Activated CD8-positive, alpha-beta T cell treated with anti-CD3 and anti-CD28 coated beads, Interleukin-2, amount 10 ng/mL, durations not matched to agents 7 days and 5 days (primary cell): ENCODE measurements around the gene IL17REL. TPM values are rescaled to one million over a fixed set of nuclear protein-coding genes. Genes with fewer than 3 reads are reported as not detected.

Experiments used
- ATAC-seq: fragments of 150-1000 bp; cut with Tn5 transposase; one replicate; pipeline ENCODE4 v1.10.0; 2021; ENCODE audit warnings: moderate library complexity
- CTCF ChIA-PET: fragments of 350-600 bp; sonication (Branson Sonifier 250); formaldehyde crosslinking; loops from one replicate; lab custom pipeline; 2021; ENCODE audit warnings: antibody characterized with exemption; lab: Charles Lee
- POLR2A ChIA-PET: fragments of 350-600 bp; sonication (Branson Sonifier 250); formaldehyde crosslinking; loops from one replicate; lab custom pipeline; 2021; ENCODE audit warnings: antibody characterized with exemption; lab: Charles Lee
- DNase-seq: peaks from one replicate; pipeline ENCODE4 v3.0.0-alpha.2; 2020
- H3K27ac Mint-ChIP-seq: one replicate; pipeline ENCODE4 v1.8.0; 2021; ENCODE audit warnings: mild to moderate bottlenecking, mixed read lengths
- H3K27me3 Mint-ChIP-seq: one replicate; pipeline ENCODE4 v1.8.0; 2021; ENCODE audit warnings: low read depth, mixed read lengths
- H3K36me3 Mint-ChIP-seq: one replicate; pipeline ENCODE4 v1.8.0; 2021; ENCODE audit warnings: low read depth, mixed read lengths
- H3K4me1 Mint-ChIP-seq: one replicate; pipeline ENCODE4 v1.8.0; 2021; ENCODE audit warnings: low read depth, mixed read lengths
- H3K4me3 Mint-ChIP-seq: one replicate; pipeline ENCODE4 v1.8.0; 2021; ENCODE audit warnings: mild to moderate bottlenecking, mixed read lengths
- H3K9me3 Mint-ChIP-seq: one replicate; pipeline ENCODE4 v1.8.0; 2022; ENCODE audit warnings: mixed read lengths; ENCODE audit not compliant: insufficient read depth
- total RNA-seq, 2 experiments: library from RNA; stranded (reverse); gene quantifications; one replicate each; pipeline ENCODE4 v1.2.3, GENCODE V29; 2021

Gene IL17REL
- total RNA-seq, 2 experiments from 2014 or later = not detected

DNA sequence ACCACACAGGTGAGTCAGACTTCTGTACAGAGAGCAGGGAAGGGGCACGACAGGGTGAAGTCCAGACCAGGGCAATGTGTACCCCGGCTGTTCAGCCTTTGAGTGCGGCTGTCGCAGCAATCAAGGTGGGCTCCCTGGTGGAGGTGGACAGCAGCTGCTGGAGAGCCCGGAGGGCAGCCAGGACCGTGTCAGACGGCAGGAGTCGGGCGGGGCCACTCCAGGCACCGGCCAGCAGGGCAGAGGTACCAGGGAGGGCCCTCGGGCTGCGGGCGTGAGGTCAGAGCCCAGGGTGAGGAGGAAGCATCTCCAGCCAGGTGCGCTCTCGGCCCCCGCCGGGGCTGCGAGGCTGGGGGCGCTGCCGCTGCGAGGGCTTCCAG, 52.8 kb downstream of the IL17REL start:
- ATAC-seq (no peak), DNase-seq (no peak)
- H3K36me3 Mint-ChIP-seq = peaks cover 29% of the 10 kb centered on the region
- no peaks in the 10 kb centered on the region for H3K9me3 Mint-ChIP-seq
- no peaks in the 10 kb centered on the region for H3K27me3 Mint-ChIP-seq
- POLR2A ChIA-PET = interaction anchor here (1.0 to 2.8 kb wide), 8 partner anchors 9 to 567 kb away, joined by 3 to 15 read pairs (median 4); no protein-coding TSS in a partner anchor
- CTCF ChIA-PET = interaction anchor here (1.2 kb wide), 1 partner anchor 23 kb away, joined by 3 read pairs; no protein-coding TSS in a partner anchor
- H3K4me3 Mint-ChIP-seq = peak overlapping the region; percentile 66
- peak overlapping the region; percentile 81 for H3K27ac Mint-ChIP-seq
- H3K4me1 Mint-ChIP-seq = peaks cover 28% of the 10 kb centered on the region

DNA sequence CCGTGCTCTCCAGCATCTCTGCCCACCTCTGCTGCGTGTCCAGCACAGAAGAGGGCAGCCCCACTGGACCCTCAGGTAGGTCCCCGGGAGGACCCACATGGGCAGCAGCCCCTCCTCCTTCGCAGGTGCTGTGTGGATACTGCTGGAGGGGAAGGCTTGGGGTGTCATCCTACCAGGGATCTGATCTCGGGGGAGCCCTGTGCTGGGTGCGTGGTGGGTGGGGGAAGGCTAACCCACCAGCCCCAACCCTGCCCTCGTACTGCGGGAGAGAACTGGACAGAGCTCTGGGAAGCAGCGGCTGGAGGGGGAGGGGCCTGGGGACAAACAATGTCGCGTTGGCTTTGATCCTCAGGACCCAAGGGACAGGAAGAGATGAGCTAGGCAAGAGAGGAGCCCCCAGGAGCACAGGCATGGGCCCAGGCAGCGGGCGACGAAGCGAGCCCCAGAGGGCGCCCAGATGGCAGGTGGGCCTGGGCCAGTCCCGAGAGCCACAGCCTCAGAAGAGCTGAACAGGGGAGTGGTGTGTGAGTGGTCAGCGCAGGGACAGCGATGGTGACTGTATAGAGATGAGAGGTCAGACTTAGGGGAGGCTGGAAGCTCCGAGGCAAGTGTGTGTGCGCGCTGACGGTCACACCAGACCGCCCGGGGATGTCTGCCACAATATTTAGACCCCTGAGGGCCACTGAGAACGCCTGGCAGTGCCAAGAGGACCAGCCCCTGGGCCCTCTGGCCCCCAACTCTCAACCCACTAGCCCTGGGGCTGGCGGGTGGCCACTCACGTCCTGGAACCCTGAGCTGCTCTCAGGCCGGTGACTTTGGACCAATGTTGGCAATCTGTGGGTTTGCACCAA, 53.4 kb downstream of the IL17REL start:
- ChIA-PET CTCF (no interaction called here), POLR2A (interaction anchor here (1.0 to 2.4 kb wide), 3 partner anchors 12 to 133 kb away, joined by 3 to 9 read pairs (median 4); no protein-coding TSS in a partner anchor)
- H3K27me3 Mint-ChIP-seq = no peaks in the 10 kb centered on the region
- no peaks in the 10 kb centered on the region for H3K9me3 Mint-ChIP-seq
- H3K36me3 Mint-ChIP-seq = peaks cover 23% of the 10 kb centered on the region
- ATAC-seq = no peak
- H3K4me3 Mint-ChIP-seq = peak overlapping the region; percentile 66
- peak; percentile 21 for DNase-seq
- H3K27ac Mint-ChIP-seq = peak overlapping the region; percentile 81
- H3K4me1 Mint-ChIP-seq = peaks cover 22% of the 10 kb centered on the region

DNA sequence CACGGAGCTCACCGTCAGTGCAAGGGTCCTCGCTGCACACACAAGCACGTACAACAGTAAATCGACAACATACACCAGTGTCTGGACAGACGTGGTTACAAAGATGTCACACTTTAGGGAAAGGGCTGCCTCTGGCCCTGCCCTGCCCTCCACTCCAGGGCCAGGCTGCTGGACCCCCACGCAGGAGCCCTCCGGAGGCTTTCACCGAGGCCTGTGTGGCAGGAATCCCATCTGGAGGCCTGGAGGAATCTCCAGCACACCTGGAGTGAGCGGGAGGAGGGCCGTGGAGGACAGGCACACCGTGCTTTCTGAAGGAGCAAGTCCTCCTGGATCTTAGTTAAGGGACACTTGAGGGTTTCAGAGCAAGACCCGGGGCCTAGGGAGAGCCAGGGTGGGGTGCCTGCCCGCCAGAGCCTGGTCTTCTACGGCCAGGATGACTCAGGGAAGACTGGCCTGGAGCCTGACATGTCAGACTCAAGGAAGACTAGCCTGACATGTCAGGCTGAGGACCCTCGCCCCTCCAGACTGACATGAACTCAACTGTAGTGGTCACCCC, 54.1 kb downstream of the IL17REL start:
- peak overlapping the region; percentile 34 for H3K27ac Mint-ChIP-seq
- ATAC-seq (no peak), DNase-seq (no peak)
- CTCF ChIA-PET = no interaction called here
- no peaks in the 10 kb centered on the region for H3K9me3 Mint-ChIP-seq
- peaks cover 14% of the 10 kb centered on the region for H3K4me1 Mint-ChIP-seq
- H3K27me3 Mint-ChIP-seq = no peaks in the 10 kb centered on the region
- H3K4me3 Mint-ChIP-seq = peak overlapping the region; percentile 13
- peaks cover 16% of the 10 kb centered on the region for H3K36me3 Mint-ChIP-seq
- POLR2A ChIA-PET = no interaction called here

DNA sequence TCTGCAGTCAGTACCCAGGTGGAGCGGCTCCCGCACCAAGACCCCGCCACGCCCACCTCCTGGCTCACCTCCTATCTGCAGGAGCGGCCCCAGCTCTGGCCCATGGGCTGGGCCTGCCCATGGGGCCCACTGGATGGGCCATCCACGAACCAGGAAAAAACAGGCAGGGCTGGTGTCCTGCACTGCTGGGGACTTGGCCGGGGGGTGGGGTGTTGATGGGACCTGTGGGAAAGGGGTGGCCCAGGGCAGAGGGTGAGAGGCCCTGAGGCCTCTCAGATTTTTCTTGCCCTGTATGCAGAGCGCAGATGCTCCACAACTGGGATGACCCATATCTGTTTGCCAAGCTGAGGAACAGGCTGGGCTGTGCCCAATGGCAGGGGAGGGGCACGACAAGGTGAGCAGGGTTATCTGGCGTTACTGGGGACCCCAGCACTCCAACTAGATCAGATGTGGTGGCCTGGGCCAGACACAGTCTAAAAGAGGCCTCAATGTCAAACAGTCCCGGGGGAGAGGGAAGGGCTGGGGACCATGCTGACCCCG, 54.7 kb downstream of the IL17REL start:
- no peak for DNase-seq
- peaks cover 10% of the 10 kb centered on the region for H3K36me3 Mint-ChIP-seq
- CTCF ChIA-PET = no interaction called here
- H3K27me3 Mint-ChIP-seq = no peaks in the 10 kb centered on the region
- H3K4me3 Mint-ChIP-seq = no peak overlapping the region
- H3K27ac Mint-ChIP-seq = no peak overlapping the region
- POLR2A ChIA-PET = no interaction called here
- peaks cover 9% of the 10 kb centered on the region for H3K4me1 Mint-ChIP-seq
- no peaks in the 10 kb centered on the region for H3K9me3 Mint-ChIP-seq
- no peak for ATAC-seq

DNA sequence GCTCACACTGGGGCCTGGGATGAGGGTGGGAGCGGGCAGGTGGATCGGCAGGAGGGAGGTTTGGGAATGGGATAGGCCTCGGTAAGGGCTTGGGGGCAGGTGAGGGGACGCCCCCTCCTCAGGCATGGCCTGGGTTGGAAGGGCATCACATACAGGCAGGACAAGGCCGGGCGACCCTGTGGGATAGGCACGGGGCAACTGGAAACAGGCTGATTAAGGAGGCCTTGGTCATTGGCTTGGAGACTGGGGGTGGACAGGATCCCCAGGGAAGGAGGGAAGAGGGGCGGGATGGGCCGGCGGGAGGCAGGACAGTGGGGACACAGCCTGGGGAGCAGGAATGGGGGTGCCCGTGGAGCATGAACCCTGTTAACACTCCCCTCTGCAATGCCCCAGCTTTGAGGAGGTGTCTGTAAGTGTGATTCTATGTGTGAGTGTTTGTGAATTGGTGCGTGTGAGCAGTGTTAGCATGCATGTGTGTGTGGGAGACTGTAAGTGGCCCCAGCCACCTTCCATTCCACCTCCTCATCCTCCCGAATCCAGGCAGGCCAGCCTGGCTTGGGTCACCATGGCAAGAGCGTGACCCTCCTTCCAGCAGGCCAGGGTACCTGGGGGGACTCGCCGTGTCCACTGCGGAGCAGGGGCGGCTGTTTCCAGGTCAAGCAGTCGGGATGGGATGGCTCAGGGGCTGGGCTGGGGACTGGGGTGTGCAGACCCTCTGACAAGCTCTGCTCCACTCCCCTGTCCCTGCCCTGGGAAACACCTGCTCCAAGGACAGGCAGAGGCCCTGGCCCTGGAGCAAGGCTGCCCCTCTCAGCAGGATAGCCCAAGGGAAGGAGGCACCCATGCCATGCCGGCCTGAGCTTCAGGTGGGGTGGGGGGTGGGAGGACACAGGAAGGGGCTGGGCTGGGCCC, 55.4 kb downstream of the IL17REL start:
- Mint-ChIP-seq H3K27me3 (no peaks in the 10 kb centered on the region), H3K4me3 (no peak overlapping the region), H3K27ac (no peak overlapping the region), H3K9me3 (no peaks in the 10 kb centered on the region), H3K36me3 (peaks cover 6% of the 10 kb centered on the region), H3K4me1 (peaks cover 9% of the 10 kb centered on the region)
- DNase-seq = no peak
- no peak for ATAC-seq
- ChIA-PET CTCF (no interaction called here), POLR2A (no interaction called here)

DNA sequence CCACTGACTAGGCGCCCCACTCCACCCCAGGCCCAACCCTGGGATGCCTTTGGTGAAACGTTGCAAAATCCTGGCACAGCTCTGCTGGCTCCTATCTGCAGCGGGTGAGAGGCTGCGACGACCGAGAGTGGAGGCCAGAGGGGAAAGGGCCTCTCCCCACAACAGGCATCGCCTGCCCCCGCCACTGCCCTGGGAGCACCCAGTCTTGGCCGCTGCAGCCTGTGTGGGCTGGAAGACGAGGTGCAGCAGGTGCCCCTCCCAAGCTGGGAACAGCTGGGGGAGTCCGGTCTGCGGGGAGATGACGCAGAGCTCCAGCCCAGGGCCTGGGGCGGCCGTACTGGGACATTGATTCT, 56.2 kb downstream of the IL17REL start:
- no peak overlapping the region for H3K4me3 Mint-ChIP-seq
- ChIA-PET CTCF (no interaction called here), POLR2A (interaction anchor here (0.7 to 0.9 kb wide), 2 partner anchors 12 to 20 kb away, joined by 3 to 5 read pairs; no protein-coding TSS in a partner anchor)
- no peaks in the 10 kb centered on the region for H3K27me3 Mint-ChIP-seq
- DNase-seq (no peak), ATAC-seq (no peak)
- no peaks in the 10 kb centered on the region for H3K9me3 Mint-ChIP-seq
- H3K4me1 Mint-ChIP-seq = peaks cover 9% of the 10 kb centered on the region
- H3K27ac Mint-ChIP-seq = no peak overlapping the region
- H3K36me3 Mint-ChIP-seq = peaks cover under 1% of the 10 kb centered on the region

DNA sequence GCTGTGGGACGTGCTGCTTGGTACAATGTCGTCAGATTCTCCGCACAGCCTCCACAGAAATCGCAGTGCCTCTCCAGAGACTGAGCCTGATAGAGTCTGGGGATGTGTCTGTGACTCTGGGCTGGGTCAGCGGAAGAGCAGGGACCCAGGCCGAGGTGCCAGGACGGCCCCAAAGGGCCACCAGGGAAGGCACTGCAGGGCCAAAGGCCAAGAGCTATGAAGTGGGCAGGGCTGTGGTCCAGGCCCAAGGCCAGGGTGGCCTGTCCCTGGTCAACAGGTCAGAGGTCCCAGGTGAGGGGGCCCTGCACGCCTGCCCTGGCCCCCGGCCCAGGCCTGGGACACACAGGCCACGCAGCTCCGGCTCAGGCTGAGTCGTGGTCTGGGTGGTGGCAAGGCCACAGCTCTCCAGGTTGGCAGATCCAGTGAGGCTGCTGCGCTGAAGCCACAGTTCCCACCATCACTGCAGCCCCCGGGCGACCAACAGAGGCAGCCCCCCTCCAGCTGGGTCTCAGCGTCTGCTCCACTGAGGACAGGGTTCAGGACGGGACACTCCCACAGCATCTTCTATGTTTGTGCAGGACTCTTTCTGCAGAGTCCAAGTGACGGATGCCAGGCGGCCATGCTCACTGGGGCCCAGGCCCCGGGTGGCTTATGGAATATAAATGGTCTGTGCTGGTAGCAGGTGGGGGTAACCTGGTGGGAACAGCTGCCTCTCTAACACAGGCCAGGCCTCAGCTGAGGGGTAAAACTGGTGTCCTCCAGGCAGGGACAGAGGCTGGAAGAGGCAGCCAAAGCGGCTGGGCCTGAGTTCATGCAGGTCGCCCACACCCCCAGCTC, 56.8 kb downstream of the IL17REL start:
- DNase-seq (no peak), ATAC-seq (no peak)
- Mint-ChIP-seq H3K36me3 (no peaks in the 10 kb centered on the region), H3K27me3 (no peaks in the 10 kb centered on the region), H3K4me1 (peaks cover 9% of the 10 kb centered on the region), H3K9me3 (no peaks in the 10 kb centered on the region), H3K4me3 (no peak overlapping the region), H3K27ac (no peak overlapping the region)
- POLR2A ChIA-PET = interaction anchor here (0.7 to 0.9 kb wide), 2 partner anchors 12 to 19 kb away, joined by 3 to 5 read pairs; no protein-coding TSS in a partner anchor
- CTCF ChIA-PET = no interaction called here

DNA sequence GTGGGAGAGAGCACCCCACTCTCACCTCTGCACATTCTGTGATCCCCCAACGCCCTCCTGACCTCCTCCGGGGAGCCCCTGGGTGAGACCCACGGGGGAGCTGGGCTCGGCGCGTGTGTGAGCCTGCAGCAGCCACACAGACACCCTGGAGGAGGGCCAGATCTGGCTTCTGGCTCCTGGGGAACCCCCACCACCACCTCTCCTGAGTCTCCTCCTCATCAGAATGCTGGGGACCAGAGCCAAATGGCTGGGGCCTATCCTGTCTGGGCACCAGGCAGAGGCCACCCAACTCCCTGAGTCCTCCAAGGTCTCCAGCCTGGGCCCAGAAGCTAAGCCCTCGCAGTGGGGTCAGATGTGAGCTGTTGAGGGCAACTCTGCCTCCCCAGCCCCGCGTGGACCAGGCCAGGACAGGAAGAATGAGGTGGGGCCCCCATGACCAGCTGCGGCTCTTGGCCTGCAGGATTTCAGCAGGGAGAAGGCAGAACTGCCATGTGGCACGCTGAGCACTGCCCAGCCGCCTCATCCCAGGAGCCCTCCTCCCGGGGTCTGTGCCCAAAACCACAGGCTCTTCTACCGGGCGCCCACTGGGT, 57.5 kb downstream of the IL17REL start:
- CTCF ChIA-PET = no interaction called here
- no peak overlapping the region for H3K4me3 Mint-ChIP-seq
- H3K4me1 Mint-ChIP-seq = peaks cover 9% of the 10 kb centered on the region
- POLR2A ChIA-PET = no interaction called here
- ATAC-seq (no peak), DNase-seq (no peak)
- H3K9me3 Mint-ChIP-seq = no peaks in the 10 kb centered on the region
- no peaks in the 10 kb centered on the region for H3K36me3 Mint-ChIP-seq
- H3K27ac Mint-ChIP-seq = no peak overlapping the region
- no peaks in the 10 kb centered on the region for H3K27me3 Mint-ChIP-seq

DNA sequence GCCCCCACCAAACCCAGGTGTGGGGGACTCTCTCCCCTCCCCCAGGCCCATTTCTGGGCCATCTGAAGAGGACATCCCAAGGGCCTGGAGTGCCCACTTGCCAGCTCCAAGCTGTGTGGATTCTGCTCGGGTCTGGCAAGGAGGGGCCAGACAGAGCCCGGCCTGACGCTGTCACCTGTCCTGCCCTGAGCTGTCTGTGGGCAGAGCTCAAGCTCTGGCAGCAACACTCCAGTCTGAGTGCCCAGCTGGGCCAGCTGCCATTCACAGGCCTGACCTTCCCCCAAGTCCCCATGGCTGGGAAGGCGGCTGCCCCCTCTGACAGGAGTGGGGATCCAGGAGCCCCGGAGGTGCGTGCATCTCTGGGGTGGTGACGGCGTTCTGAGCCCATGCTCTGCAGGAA, 58.2 kb downstream of the IL17REL start:
- no peak for DNase-seq
- no peak for ATAC-seq
- POLR2A ChIA-PET = no interaction called here
- Mint-ChIP-seq H3K36me3 (no peaks in the 10 kb centered on the region), H3K27me3 (no peaks in the 10 kb centered on the region), H3K4me3 (no peak overlapping the region), H3K27ac (no peak overlapping the region), H3K9me3 (no peaks in the 10 kb centered on the region), H3K4me1 (peaks cover 6% of the 10 kb centered on the region)
- CTCF ChIA-PET = no interaction called here

DNA sequence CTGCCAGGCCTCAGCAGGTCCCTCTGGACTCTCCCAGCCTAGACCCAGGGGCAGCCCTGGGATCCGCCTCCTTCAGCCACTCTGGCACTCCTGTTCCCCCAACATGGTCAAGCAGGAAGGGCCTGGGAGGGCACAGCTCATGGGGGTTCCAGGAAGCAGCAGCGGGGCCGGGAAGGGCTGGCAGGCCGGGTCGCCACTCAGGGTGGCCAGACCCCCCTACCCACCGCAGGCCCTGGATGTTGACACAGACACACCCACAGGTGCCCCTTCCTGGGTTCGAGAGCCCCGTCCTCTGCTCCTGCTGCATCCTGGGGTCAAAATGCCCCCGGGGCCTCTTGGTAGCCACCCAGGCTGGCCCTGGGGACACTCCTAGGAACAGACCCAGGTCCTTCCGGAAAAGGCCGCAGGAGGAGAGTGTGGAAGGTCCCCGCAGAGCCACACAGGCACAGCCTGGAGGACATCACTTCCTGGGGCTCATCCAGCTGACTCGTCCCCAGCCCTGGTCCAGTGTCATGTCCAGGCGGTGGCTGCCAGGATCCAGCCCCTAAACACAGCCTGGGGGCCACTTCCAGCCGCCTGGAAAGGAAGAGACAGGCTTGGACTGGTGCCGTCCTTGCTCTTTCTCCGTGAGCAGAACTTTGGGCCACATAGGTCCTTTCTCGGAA, 58.8 kb downstream of the IL17REL start:
- Mint-ChIP-seq H3K27me3 (no peaks in the 10 kb centered on the region), H3K27ac (no peak overlapping the region), H3K4me1 (peaks cover 1% of the 10 kb centered on the region), H3K36me3 (no peaks in the 10 kb centered on the region), H3K9me3 (no peaks in the 10 kb centered on the region), H3K4me3 (no peak overlapping the region)
- no peak for DNase-seq
- CTCF ChIA-PET = no interaction called here
- ATAC-seq = no peak
- POLR2A ChIA-PET = no interaction called here
